Mucosa of stomach (tissue), 1 donor: ENCODE data around the gene RYR2.

ENCODE experiments used
- H3K27me3 ChIP-seq: one replicate; pipeline ENCODE4 v1.7.0; 2013; ENCODE audit warnings: mild to moderate bottlenecking, low read length; ENCODE audit not compliant: control insufficient read depth, insufficient read depth
- H3K36me3 ChIP-seq: one replicate; pipeline ENCODE4 v1.7.0; 2013; ENCODE audit warnings: low read length; ENCODE audit not compliant: control insufficient read depth, insufficient read depth
- H3K4me1 ChIP-seq: one replicate; pipeline ENCODE4 v1.7.0; 2013; ENCODE audit warnings: mild to moderate bottlenecking, low read length; ENCODE audit not compliant: control insufficient read depth, insufficient read depth
- H3K4me3 ChIP-seq: one replicate; pipeline ENCODE4 v1.7.0; 2013; ENCODE audit warnings: low read length
- H3K9ac ChIP-seq: one replicate; pipeline ENCODE4 v1.7.0; 2013; ENCODE audit warnings: mild to moderate bottlenecking, low read length, moderate library complexity
- H3K9me3 ChIP-seq: one replicate; pipeline ENCODE4 v1.7.0; 2013; ENCODE audit warnings: mild to moderate bottlenecking, low read length, moderate library complexity; ENCODE audit not compliant: control insufficient read depth
- donor health status: Pancreatic carcinoma.

The RYR2 gene

DNA sequence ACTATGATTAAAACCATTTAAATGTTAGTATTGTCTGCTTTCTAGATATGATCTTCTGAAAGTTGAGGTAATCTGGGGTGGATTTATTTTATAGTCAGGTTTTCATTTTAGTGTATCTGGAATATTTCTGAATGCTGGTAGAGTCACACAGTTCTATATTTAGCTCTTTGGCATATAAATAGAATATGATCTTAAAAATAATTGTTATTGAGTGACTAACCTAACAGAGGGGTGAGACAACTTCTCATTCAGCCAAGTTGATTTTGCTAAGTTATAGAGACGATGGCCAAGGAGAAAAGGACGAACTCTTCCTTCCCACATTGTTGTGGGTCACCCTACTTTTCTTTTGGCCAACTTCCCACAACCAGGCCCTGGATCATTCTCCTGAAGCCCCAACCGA, 30.6 kb upstream of the RYR2 start:
- H3K36me3 ChIP-seq = no peaks in the 10 kb centered on the region
- no peak overlapping the region for H3K4me3 ChIP-seq
- no peak overlapping the region for H3K9ac ChIP-seq
- no peaks in the 10 kb centered on the region for H3K27me3 ChIP-seq
- peaks cover 5% of the 10 kb centered on the region for H3K4me1 ChIP-seq
- H3K9me3 ChIP-seq = no peaks in the 10 kb centered on the region

DNA sequence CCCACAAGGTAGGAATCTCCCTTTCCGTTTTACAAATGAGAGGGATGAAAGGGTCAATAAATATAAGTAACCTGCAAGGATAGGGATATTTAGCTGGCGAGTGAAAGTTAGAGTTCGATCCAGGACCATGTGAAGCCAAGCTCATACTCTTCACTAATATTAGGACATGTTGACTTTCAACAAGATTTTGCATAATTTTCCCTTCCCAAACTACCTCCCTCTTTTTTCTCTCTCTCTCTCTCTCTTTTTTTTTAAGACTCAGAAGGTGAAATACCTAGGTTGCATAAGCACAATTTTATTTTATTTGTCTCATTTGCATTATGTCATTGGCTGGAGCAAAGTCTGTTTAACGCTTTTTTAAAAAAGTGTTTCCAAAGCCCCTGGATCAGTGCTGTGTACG, 29.6 kb upstream of the RYR2 start:
- H3K27me3 ChIP-seq = no peaks in the 10 kb centered on the region
- H3K4me3 ChIP-seq = no peak overlapping the region
- H3K9ac ChIP-seq = no peak overlapping the region
- peaks cover 5% of the 10 kb centered on the region for H3K4me1 ChIP-seq
- H3K9me3 ChIP-seq = no peaks in the 10 kb centered on the region
- H3K36me3 ChIP-seq = no peaks in the 10 kb centered on the region

DNA sequence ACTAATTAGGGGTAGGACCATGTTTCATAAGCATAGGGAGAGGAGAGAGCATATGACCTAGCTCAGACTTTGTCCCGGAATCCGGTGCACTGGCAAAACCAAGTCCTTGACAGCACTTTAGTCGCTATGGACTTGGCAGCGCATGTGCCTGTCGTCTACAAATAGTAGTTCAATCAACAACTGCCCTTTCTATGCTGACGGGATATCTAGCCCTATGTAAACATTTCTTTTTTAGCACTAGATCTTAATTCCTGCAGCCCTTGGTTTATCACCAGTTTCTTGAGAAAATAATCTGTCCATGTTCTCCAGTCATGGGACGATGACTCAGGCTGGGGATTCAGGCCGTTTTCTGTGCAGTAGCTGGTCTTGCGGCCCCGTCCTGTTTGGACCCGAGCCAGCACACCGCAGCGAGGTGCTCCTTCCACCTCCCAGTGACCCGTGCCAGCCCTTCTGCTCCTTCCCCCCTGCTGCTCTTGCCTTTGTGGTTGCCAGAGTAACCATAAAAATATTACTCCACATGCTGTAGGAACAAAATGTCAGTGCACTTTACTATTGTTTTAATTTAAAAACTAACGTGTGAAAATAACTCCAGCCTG, 29.1 kb upstream of the RYR2 start:
- H3K4me3 ChIP-seq = no peak overlapping the region
- no peak overlapping the region for H3K9ac ChIP-seq
- H3K36me3 ChIP-seq = no peaks in the 10 kb centered on the region
- no peaks in the 10 kb centered on the region for H3K9me3 ChIP-seq
- peaks cover 5% of the 10 kb centered on the region for H3K4me1 ChIP-seq
- H3K27me3 ChIP-seq = no peaks in the 10 kb centered on the region

DNA sequence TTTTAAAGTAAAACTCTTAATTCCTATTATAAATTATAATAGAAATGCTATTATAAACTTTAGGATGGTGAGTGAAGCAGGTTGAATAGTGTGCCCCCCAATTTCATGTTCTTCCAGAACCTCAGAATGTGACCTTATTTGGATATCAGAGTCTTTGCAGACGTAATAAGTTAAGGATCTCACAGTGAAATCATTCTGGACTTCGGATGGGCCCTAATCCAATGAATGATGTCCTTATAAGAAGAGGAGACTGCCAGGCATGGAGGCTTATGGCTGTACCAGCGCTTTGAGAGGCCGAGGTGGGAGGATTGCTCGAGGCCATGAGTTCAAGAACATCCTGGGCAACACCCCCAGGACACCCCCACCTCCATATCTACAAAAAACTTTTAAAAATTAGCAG, 28.4 kb upstream of the RYR2 start:
- H3K36me3 ChIP-seq = no peaks in the 10 kb centered on the region
- H3K4me3 ChIP-seq = no peak overlapping the region
- no peak overlapping the region for H3K9ac ChIP-seq
- H3K4me1 ChIP-seq = peaks cover 5% of the 10 kb centered on the region
- H3K9me3 ChIP-seq = no peaks in the 10 kb centered on the region
- no peaks in the 10 kb centered on the region for H3K27me3 ChIP-seq

DNA sequence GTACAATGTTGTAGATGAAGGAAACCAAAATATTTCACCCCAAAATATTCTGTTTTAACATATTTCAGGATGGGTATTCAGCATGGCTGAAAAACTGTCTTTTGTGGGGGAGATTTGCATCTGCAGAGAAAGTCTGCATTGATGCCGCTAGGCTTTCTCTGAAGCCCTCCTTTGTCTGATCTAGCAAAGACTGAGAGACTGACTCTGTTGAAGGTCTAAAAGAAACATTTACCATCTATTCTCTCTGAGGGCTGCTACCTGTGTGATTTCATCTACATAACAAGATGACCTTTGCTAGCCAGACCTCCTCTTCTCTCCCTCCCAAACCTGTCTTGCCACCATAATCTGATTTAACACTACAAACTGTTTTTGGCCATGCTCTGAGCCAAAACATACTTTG, 25.4 kb upstream of the RYR2 start:
- H3K36me3 ChIP-seq = no peaks in the 10 kb centered on the region
- no peaks in the 10 kb centered on the region for H3K9me3 ChIP-seq
- no peak overlapping the region for H3K4me3 ChIP-seq
- no peak overlapping the region for H3K9ac ChIP-seq
- H3K4me1 ChIP-seq = peaks cover 5% of the 10 kb centered on the region
- H3K27me3 ChIP-seq = no peaks in the 10 kb centered on the region

DNA sequence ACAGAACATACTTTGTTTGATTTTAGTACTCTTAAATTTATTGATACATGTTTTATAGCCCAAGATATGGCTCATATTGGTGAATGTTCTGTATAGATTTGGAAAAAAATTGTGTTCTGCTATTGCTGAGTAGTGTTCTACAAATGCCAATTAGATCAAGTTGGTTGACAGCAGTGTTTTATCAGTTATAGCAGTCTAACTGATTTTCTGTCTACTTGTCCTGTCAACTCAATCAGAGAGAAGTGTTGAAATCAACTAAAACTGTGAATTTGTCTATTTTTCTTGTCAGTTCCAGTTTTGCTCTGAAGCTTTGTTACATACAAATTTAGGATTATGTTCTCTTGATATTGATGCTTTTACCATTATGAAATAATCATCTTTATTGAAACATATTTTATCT, 23.1 kb upstream of the RYR2 start:
- Histone ChIP-seq H3K36me3 (no peaks in the 10 kb centered on the region), H3K4me3 (no peak overlapping the region), H3K27me3 (no peaks in the 10 kb centered on the region), H3K4me1 (no peaks in the 10 kb centered on the region), H3K9ac (no peak overlapping the region), H3K9me3 (no peaks in the 10 kb centered on the region)

DNA sequence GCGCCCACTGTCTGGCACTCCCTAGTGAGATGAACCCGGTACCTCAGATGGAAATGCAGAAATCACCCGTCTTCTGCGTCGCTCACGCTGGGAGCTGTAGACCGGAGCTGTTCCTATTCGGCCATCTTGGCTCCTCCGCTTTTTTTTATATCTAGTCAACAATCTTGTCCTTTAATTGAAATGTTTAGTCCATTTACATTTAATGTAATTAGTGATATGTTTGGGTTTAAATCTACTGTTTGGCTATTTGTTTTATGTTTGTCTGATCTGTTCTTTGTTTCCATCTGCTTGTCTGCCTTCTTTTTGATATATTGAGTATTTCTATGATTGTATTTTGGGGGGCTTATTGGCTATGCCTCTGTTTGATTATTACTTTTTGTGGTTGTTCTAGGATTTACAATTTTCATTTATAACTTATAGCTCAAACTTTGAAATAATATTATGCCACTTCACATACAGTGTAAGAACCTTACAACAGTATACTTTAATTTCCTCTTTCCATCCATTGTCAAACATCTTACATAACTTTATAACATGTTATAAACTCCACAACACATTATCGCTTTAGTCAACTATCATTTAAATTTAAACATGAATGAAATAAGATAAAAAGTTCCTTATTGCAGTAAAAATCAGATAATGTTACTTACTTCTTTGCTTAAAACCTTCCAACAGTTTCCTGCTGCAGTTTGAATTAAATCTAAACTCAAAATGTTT, 16.5 kb upstream of the RYR2 start:
- Histone ChIP-seq H3K9ac (no peak overlapping the region), H3K4me1 (no peaks in the 10 kb centered on the region), H3K36me3 (no peaks in the 10 kb centered on the region), H3K9me3 (no peaks in the 10 kb centered on the region), H3K4me3 (no peak overlapping the region), H3K27me3 (no peaks in the 10 kb centered on the region)

DNA sequence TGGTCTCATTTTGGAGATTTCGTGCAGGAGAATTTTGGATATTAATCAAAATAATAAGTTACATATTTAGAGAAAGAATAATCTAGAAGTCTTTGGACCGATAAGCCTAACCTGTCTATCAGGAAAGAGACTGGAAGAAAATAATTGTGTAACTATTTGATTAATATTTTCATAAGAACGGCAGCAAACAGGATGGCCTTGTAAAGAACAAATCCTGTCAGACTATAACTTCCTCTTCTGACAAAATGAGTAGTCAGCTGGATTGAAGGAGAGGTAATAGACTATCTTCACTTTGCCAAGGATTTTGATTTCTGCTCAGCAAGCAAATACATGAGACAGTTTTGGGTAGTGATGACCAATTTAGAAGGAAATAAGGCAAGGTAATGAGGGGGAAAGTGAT, 12.7 kb upstream of the RYR2 start:
- Histone ChIP-seq H3K36me3 (no peaks in the 10 kb centered on the region), H3K4me3 (no peak overlapping the region), H3K27me3 (no peaks in the 10 kb centered on the region), H3K9me3 (no peaks in the 10 kb centered on the region), H3K4me1 (no peaks in the 10 kb centered on the region), H3K9ac (no peak overlapping the region)

DNA sequence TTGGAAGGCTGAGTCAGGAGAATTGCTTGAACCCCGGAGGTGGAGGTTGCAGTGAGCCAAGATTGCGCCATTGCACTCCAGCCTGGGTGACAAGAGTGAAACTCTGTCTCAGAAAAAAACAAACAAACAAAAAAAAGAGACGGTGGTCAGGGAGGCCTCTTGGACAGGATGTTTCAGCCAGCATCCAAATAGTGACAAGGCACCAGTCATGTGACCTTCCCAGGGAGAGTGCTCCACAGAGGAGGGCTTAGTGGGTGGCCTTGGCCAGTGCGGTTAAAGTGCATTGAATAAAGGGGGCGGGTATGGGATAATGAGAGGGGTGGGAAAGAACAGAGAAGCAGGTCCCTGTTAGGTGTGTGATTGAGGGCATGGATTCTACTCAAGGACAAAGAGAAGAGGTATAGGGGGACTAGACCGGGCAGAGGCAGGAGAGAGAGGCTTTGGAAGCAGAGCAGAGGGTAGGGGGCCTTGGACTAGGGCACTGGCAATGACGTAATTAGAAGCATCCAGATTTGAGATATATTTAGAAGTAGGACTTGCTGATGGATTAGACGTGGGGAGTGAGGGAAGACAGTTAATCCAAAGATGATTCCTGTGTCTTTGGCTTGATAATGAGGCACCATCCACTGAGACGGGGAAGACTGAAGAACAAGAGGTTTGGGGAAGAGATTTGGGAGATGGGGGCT, 12.0 kb upstream of the RYR2 start:
- Histone ChIP-seq H3K9ac (no peak overlapping the region), H3K27me3 (no peaks in the 10 kb centered on the region), H3K4me1 (no peaks in the 10 kb centered on the region), H3K4me3 (no peak overlapping the region), H3K36me3 (no peaks in the 10 kb centered on the region), H3K9me3 (no peaks in the 10 kb centered on the region)

DNA sequence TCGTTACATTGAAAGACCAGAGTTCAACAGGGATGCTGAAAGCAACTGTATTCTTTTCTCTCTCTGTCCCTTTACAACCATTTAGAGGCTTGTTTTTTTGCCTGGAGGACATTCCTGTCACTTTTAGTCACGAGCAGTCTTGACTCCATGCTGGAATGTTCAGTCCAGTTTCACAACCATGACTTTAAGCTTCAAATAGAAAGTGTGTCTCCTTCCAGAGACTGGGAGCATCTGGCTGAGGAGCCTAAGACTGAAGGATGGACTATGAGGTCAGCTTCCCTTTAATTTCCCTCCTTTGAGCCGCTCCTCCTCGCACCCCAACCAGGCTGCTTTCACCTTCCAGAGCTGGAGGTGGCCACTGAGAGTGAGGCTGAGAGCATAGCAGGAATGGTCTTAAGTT, 10.5 kb upstream of the RYR2 start:
- H3K4me3 ChIP-seq = no peak overlapping the region
- no peaks in the 10 kb centered on the region for H3K9me3 ChIP-seq
- no peaks in the 10 kb centered on the region for H3K27me3 ChIP-seq
- H3K9ac ChIP-seq = no peak overlapping the region
- H3K4me1 ChIP-seq = no peaks in the 10 kb centered on the region
- no peaks in the 10 kb centered on the region for H3K36me3 ChIP-seq

DNA sequence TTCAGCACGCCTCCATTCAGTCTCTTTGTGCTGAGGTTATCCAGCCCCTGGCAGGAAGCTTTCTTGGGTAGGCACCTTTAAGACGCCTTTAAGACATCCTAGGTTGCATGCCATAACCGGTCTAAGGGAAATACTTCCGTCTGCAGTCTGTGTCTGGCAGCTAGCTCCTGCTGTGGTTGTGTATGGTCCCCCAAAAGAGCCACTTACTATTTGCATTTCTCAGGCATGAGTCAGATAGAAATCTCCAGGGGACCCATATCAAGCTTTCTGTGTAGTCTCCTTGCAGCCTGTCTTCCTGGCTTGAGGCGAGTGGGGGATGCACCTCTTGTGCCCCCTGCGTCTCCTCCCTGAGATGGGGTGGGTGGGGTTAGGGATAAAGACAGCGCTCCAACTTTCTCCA, 10.0 kb upstream of the RYR2 start:
- Histone ChIP-seq H3K9ac (no peak overlapping the region), H3K4me3 (no peak overlapping the region), H3K27me3 (no peaks in the 10 kb centered on the region), H3K9me3 (no peaks in the 10 kb centered on the region), H3K36me3 (no peaks in the 10 kb centered on the region), H3K4me1 (no peaks in the 10 kb centered on the region)

DNA sequence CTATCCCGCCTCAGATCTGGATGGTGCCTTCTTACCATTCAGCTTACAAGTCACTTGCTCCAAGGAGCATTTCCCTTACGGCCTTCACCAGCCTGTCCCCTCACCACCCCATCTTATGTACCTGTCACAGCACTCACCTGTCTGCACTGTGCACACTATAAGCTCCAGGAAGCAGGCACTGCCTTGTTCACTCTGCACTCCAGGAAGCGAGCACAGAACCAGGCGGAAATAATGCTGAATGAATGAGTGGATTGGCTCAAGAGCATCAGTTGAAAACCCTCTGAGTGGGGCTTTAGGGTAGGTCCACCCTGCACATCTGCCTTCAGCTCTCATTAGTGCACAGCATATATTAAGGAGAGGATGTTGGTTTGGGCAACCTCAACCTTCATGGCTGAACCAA, 8.9 kb upstream of the RYR2 start:
- Histone ChIP-seq H3K36me3 (no peaks in the 10 kb centered on the region), H3K4me3 (no peak overlapping the region), H3K27me3 (no peaks in the 10 kb centered on the region), H3K9ac (no peak overlapping the region), H3K9me3 (no peaks in the 10 kb centered on the region), H3K4me1 (no peaks in the 10 kb centered on the region)
